AG09309 (cell line): Measurements from ENCODE around the gene CNNM2.

ENCODE experiments used
- DNase-seq: peaks from one replicate; pipeline ENCODE4 v3.0.0-alpha.2; 2010; ENCODE audit warnings: low read depth
- H3K4me3 ChIP-seq: 2 replicates; pipeline ENCODE4 v1.5.1; 2011; ENCODE audit warnings: mild to moderate bottlenecking, low read depth, low read length, moderate library complexity; ENCODE audit not compliant: control insufficient read depth
- CTCF ChIP-seq: IDR thresholded peaks from 2 replicates; pipeline ENCODE4 v1.5.1; 2011; ENCODE audit warnings: mild to moderate bottlenecking, low read depth, low read length, inconsistent platforms; ENCODE audit not compliant: insufficient read depth, control insufficient read depth; ENCODE audit errors: missing control alignments

The CNNM2 gene

GRCh38 chr10:103139803-103140202 is 221.7 kb downstream of the CNNM2 start:
- no peak for TF ChIP-seq CTCF
- H3K4me3 ChIP-seq, result no peak overlapping the region
- DNase-seq, result no peak
